Endometrium (tissue), 2 donors: ENCODE data around the gene WARS2.

ENCODE experiments used
- FAIRE-seq: peaks from 2 replicates; lab custom pipeline; 2012; peaks lifted over from hg19 to GRCh38; lab: Jason Lieb, UNC
- donor health status: control.
- donor health status: control.

WARS2 gene

DNA sequence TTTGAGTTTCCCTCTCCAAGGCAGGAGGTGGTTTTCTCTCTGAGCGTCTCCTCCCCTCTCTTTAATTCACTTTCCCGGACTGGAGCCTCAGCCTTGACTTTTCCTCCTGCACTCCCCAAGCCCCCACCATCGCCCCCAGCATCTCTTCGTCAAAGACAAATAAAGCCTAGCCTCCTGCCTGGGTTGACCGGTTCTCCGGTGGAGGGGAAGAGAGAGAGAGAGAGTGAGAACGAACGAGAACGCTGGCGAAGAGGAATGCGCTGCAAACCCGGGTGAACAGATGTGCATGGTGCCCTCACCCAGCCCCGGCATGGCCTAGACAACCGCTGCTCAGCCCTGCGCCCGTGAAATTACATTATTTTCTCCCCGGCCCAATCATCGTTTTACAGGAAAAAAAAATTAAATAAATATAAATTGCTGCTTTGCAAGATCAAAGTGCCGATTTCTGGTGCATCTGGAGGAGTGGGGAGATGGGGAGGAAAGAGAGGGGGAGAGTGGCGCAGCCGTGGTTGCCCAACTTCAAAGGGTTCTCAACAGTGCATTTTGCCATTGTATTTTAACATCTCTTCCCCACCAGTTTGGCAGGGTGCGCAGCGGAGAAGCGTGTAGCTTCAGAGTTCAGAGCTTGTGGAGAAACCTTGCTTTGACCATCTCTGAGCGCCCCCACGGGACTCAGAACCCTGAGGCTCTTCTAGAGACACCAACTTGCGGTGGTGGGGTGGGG lies 140.9 kb downstream of the WARS2 start:
- FAIRE-seq: no peak

GRCh38 chr1:118998171-118998570 lies 142.3 kb downstream of the WARS2 start:
- no peak for FAIRE-seq

DNA sequence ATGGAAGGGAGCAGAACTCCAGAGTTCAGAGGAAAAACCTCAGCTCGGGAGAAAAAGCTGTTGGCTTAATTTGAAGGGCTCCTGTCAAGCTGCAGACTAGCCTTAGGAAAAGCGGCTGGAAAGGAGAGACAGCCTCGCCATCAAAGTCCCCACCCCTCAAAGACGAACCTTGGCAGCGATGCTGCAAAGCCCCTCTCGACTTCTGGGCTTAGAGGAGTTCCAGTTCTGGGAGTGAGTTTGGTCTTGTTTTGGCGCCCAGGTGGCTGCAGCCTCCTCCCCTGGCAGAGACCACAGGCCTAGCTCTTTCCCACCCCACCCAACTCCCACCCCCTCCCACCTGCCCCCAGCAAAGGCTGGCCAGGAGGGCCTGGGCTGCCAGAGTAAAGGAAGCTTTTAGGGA lies 143.2 kb downstream of the WARS2 start:
- no peak for FAIRE-seq

DNA sequence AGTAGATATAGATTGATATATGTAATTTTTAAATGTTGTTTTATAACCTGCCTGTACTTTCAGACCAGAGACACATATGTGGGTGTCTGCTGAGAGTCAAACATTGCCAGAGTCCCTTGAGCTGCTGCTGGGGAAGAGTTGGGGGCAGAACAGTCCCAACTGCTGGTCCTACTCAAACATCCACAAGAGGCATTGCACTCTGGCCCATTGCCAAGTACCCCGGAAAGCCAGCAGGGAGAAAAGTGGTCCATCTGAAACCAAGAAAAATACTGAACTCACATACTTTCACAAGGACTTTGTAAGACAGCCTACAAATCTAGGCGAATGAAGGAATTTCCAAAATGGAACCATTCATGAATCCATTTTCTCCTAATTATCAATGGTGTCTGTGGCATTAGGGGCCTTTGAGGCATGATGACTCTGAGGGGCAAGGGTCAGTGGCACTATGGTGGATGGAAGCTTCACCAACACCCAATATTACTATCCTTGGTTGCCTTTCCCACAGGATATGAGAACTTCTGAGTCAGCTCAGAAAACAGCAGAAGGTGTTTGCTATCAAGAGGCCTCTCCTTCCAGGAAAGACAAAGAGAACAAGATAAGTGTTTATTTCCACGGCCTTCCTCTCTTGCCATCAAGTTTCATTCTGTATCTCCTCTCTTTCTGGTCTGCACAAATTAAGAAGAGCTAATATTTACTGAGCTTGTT lies 145.0 kb downstream of the WARS2 start:
- no peak for FAIRE-seq

GRCh38 chr1:118993700-118994026 lies 146.8 kb downstream of the WARS2 start:
- no peak for FAIRE-seq

- FAIRE-seq: peak; percentile 72
Observed at GRCh38 chr1:118992868-118993699, 147.4 kb downstream of the WARS2 start.

DNA sequence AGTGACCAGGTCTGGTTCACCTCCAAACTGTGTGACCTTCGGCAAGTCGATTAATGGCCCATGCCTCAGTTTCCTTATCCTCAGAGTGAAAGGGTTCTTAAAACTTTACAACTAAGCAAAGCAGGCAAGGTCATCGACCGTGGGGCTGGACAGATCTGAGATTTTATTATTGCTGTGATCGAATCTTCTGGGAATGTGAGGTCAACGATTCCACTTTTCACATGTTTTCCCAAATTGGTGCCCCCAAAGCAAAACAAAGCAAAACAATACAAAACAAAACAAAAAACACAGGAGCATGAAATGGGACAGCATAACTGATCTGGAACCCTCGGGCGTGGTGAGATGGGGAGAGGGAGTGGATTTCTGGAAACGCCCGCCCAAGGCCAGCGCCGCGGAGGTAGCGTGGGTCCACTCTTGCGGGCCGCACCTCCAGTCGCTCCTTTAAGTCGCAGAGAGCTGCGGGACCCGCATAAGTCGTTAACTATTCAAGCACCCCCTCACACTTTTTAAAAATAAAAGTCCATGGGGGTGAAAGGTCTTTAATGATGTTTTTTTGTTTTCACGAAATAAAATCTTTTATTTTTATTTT lies 148.1 kb downstream of the WARS2 start:
- FAIRE-seq: no peak

DNA sequence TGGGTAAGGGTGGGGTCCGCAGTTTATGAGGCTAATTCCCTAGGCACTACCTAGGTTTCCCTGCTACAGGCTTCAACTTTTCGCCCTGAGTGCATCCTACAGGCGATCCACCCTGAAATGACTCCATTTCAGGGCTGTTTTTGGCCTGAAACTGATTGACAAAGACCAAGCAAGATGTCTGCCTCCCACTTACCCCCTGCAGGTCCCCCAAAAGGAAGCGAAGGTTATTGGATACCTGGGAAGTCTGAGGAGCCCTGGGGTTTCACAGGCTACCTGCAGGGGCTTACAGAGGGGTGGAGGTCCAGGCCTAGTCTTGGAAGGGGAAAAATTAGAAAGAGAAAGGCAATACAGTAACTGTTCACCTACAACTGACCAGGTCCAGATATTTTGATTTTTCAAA lies 149.0 kb downstream of the WARS2 start:
- FAIRE-seq: no peak

DNA sequence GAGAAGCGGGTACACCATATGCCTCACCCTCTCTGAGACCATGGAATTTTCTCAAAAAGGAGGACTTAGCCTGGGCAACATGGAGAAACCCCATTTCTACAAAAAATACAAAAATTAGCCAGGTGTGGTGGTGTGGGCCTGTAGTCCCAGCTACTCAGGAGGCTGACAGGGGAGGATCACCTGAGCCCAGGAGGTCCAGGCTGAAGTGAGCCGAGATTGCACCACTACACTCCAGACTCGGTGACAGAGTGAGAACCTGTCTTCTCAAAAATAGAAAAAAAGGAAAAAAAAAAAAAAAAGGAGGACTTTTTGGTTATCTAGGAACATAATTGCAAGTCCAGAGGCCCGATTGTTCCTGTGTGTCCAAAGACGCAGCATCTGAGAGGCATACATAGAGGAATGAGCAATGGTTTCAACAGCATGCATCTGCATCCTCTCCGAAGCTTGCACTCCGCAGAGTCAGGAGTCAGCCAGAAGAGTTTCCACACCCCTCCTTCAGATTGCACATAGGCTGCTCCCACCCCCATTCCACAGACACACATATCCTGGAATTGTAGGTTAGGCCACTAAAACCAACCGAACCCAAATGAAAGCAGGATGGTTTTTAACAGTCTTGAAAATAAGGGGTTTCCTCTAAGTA lies 149.8 kb downstream of the WARS2 start:
- FAIRE-seq: no peak

DNA sequence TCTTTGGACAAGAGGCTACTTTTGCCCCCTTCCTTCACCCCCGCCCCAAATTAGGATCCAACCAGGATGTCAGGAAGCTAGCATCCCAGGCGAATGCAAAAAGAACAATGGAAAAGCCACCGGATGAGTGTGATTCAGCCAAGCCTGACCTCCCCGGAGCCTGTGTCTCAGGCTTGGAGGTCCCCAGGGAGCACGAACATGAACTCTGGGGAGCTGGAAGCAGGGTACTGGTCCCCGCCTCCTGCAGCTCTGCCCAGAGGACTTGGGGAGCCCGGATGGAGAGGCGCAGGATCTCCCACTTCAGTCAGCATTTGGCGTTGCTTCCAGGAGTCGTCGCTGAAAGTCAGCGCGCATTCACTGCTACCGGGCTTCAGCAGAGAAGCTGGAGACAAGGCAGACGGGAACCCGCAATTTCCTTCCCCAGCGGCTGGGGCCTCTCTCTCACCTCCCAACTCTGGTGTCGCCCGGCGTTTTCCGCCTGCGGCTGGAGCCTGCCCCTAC lies 150.5 kb downstream of the WARS2 start:
- FAIRE-seq: no peak

DNA sequence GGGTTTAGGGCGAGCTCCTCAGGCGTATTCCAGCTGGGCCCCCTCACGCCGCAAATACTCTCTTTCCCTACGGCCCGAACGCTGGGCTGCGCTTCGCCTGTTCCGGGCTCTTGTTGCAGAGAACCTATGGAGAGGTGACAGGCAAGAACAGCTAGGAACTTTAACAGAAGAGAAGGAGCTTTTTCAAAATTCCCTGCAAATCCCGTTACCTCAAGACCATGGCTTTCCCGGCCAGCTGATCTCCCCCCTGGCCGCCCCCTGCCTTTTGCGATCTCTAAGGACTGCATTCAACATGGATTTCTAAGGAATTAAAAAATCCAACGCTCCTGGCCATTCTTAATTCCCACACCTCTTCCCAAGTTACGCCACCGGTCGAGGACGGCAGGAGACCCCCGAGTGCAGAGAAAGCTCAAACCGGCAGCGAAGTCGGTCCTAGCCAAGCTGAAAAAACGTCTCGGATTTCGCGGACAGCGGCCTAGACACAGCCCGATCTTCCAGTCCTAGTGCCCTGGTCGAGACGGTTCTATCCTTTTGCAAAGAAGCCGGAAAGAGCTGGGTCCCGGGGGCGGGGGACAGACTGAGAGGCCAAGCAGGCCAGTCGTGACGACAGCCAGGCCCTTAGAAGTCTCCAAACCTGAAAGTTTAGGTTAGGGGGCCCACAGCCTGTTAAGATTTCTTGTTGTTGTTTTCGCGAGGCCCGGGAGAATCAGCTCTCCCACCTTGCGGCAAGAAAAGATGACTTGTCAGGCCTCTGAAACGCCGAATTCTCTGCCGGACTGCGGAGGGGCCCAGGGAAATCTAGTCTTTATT lies 151.2 kb downstream of the WARS2 start:
- no peak for FAIRE-seq

DNA sequence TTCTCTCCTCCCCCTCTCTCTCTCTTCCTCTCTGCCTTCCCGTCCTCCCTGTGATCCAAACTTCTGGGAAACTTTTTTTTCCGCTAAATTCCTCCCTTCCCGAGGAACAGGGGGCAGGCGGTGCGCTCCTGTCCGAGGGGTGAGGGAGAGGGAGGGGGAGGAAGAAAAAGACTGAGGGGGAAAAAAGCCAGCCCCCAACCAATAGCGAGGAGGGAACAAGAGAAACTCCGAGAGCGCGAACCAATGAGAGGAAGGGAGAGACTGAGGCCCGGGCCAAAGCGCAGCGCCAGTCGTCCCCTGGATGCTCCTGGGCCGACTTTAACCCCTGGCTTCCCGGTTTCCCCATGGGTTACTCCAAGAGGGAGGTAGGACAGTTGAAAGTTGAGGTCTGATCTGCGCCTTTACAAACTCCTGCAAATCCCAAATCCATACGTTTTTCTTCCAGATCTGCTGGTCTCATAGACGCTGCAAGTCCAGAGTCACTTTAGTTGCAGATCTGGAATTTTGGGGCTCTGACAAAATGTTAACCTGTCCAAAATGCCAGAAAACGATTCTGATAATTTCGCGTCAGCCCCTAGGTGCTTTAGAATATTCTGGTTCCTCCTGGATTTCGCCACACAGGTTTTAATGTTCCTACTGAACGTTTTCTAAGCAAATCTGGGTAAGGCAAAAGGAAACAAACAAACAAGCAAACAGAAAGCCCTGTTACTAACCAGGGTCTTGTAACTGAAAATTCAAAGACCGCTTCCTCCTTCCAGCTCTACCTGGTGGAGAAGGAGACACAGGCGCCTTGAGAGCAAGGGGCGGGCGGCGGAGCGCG lies 152.1 kb downstream of the WARS2 start, which contains the start of gene TBX15:
Gene TBX15, minus strand, starts transcription at position 158 of the 820 bp plus-strand sequence. CDS start 548 bp downstream, outside the sequence.
- FAIRE-seq: no peak

DNA sequence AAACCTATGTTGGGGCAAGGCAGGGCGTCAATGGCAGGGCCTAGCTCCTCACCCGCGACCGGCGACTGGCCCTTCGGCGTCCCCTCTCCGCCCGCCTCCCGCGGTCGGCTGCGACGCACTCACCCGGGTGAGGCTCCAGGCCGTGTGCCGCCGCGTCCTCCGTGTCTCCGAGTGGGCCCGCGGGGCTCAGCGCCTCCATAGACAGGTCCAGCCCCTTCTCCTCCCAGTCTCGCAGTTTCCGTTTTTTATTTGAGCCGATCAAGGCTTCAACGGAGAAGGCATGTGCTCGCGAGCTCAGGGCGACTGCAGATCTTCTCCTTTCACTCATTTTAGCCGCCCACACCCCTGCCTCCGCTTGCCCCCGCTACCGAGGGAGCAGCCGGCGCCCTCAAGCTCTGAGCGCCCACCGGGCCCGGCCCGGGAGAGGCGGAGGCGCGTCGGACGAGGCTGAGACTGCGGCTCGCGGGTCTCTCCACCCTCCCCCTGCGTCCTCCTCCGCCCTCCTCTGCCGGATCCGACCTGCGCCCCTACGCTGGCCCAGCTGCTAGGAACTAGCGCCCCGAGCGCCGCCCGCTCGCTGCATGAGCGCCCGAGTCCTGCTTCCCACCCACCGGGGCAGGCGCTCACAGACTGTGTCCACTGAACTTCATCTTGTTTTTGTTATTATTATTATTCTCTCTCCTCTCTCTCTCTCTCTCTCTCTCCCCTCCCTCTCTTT lies 152.8 kb downstream of the WARS2 start:
- no peak for FAIRE-seq

- FAIRE-seq: no peak
Observed at GRCh38 chr1:118986555-118987467, 153.6 kb downstream of the WARS2 start.

- no peak for FAIRE-seq
Observed at GRCh38 chr1:118985640-118986554, 154.6 kb downstream of the WARS2 start.

DNA sequence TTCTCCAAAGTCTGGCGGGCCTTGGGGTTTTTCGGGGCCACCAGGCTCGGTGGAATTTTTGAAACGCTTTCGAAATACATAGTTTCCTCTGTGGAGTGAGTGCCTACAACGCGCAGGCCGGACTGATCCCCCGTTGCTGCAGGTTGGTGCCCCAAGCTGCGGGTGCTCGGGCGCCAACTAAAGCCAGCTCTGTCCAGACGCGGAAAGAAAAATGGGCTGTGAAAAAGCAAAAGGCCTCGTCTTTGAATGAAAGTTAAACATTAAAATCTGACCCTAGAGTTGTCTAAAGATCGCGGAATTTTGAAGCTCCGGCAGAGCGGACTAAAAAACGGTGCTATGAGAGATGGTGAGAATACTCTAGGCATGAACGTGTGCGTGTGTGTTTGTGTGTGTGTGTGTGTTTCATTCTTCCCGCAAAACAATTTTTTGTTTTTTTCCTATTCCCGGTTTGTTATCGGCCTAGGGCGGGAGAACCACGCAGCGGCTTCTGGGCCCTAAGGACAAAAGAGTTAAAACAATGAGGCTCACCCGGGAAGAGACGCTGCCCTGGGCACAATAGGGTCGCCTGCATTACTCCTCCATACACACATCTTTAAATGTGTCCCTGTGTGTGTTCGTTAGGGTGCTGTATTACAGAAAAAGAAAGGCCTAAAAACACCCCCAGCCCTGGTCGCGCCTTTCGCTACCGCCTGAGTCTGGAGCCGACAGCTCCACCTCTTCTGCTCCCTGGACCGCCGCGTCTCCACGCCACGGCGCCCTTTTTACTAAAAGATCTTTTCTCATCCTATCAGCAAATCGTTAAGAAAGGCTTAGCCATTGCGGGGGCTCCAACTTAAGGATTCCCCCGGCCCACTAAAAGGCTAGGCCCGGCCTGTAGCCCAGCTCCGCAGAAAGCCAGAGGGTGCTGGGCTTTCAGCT lies 155.5 kb downstream of the WARS2 start:
- FAIRE-seq: no peak
